Liver (tissue), 9 donors: ENCODE data around the gene SEMA7A. TPM values are rescaled to one million over a fixed set of nuclear protein-coding genes. Genes with fewer than 3 reads are reported as not detected.

ENCODE experiments used
- DNase-seq: peaks from one replicate; pipeline ENCODE4 v3.0.0-alpha.2; 2017; ENCODE audit warnings: low spot score
- H3K27ac ChIP-seq, 2 donors: one replicate each; pipeline ENCODE4 v1.7.0; 2013; ENCODE audit warnings: inconsistent platforms in 2 of 2, low read length in 2 of 2, control low read depth in 1 of 2, low read depth in 1 of 2, mild to moderate bottlenecking in 1 of 2
- H3K27me3 ChIP-seq, 4 donors: one replicate each; pipeline versions ENCODE4 v1.6.1 to v1.7.0; 2013; ENCODE audit warnings: low read length in 3 of 4, inconsistent platforms in 1 of 4, mild to moderate bottlenecking in 1 of 4, moderate library complexity in 1 of 4; ENCODE audit not compliant: control insufficient read depth in 4 of 4, insufficient read depth in 4 of 4
- H3K36me3 ChIP-seq, 4 donors: one replicate each; pipeline versions ENCODE4 v1.6.1 to v1.7.0; 2013; ENCODE audit warnings: low read length in 3 of 4, mild to moderate bottlenecking in 3 of 4, low read depth in 1 of 4, moderate library complexity in 1 of 4; ENCODE audit not compliant: control insufficient read depth in 4 of 4, insufficient read depth in 3 of 4
- H3K4me1 ChIP-seq, 4 donors: one replicate each; pipeline versions ENCODE4 v1.6.1 to v1.7.0; 2013; ENCODE audit warnings: low read length in 3 of 4, mild to moderate bottlenecking in 3 of 4, moderate library complexity in 1 of 4; ENCODE audit not compliant: control insufficient read depth in 4 of 4, insufficient read depth in 4 of 4
- H3K4me3 ChIP-seq, 3 donors: one replicate each; pipeline versions ENCODE4 v1.6.1 to v1.7.0; 2013; ENCODE audit warnings: low read length in 3 of 3, control low read depth in 1 of 3, low read depth in 1 of 3, mild to moderate bottlenecking in 1 of 3
- H3K9ac ChIP-seq, 2 donors: one replicate each; pipeline ENCODE4 v1.7.0; 2013; ENCODE audit warnings: low read length in 2 of 2, mild to moderate bottlenecking in 2 of 2, moderate library complexity in 2 of 2, control low read depth in 1 of 2, low read depth in 1 of 2
- H3K9me3 ChIP-seq, 4 donors: one replicate each; pipeline versions ENCODE4 v1.6.1 to v1.7.0; 2013; ENCODE audit warnings: low read length in 3 of 4; ENCODE audit not compliant: control insufficient read depth in 4 of 4
- ATF3 ChIP-seq: IDR thresholded peaks from 2 replicates; pipeline ENCODE4 v1.6.1; 2016; ENCODE audit warnings: antibody characterized with exemption
- CTCF ChIP-seq: fragments of 150-350 bp; IDR thresholded peaks from 2 replicates; pipeline ENCODE4 v1.5.1; 2017; ENCODE audit warnings: improper control_type of control experiment, low read depth, low read length; ENCODE audit not compliant: missing input control
- EGR1 ChIP-seq, 2 donors: IDR thresholded peaks; 2 replicates each; pipeline ENCODE4 v1.6.1; 2016 to 2018; ENCODE audit warnings: antibody characterized with exemption in 2 of 2, low read depth in 2 of 2
- FOXA1 ChIP-seq: IDR thresholded peaks from 2 replicates; pipeline ENCODE4 v1.6.1; 2016; ENCODE audit warnings: antibody characterized with exemption
- GABPA ChIP-seq, 2 donors: IDR thresholded peaks in 1 of 2; conservative IDR thresholded peaks in 1 of 2; 2 replicates each; pipeline ENCODE4 v1.6.1; 2016; ENCODE audit warnings: antibody characterized with exemption in 2 of 2, mild to moderate bottlenecking in 1 of 2, moderate library complexity in 1 of 2
- HNF4A ChIP-seq, 2 donors: conservative IDR thresholded peaks; 2 replicates each; pipeline ENCODE4 v1.6.1; 2016; ENCODE audit warnings: antibody characterized with exemption in 2 of 2, mild to moderate bottlenecking in 2 of 2
- HNF4G ChIP-seq: IDR thresholded peaks from 2 replicates; pipeline ENCODE4 v1.6.1; 2016; ENCODE audit warnings: antibody characterized with exemption
- JUND ChIP-seq, 2 donors: IDR thresholded peaks; 2 replicates each; pipeline ENCODE4 v1.6.1; 2016; ENCODE audit warnings: antibody characterized with exemption in 2 of 2
- MAX ChIP-seq: IDR thresholded peaks from 2 replicates; pipeline ENCODE4 v1.6.1; 2016; ENCODE audit warnings: antibody characterized with exemption
- NR2F2 ChIP-seq: IDR thresholded peaks from 2 replicates; pipeline ENCODE4 v1.6.1; 2016; ENCODE audit warnings: antibody characterized with exemption
- RAD21 ChIP-seq, 2 donors: IDR thresholded peaks; 2 replicates each; pipeline ENCODE4 v1.6.1; 2016; ENCODE audit warnings: antibody characterized with exemption in 2 of 2, mild to moderate bottlenecking in 2 of 2
- REST ChIP-seq: IDR thresholded peaks from 2 replicates; pipeline ENCODE4 v1.6.1; 2016; ENCODE audit warnings: antibody characterized with exemption, mild to moderate bottlenecking
- RXRA ChIP-seq, 2 donors: IDR thresholded peaks; 2 replicates each; pipeline ENCODE4 v1.6.1; 2017 to 2018; ENCODE audit warnings: antibody characterized with exemption in 2 of 2, mild to moderate bottlenecking in 1 of 2
- SP1 ChIP-seq: IDR thresholded peaks from 2 replicates; pipeline ENCODE4 v1.6.1; 2018; ENCODE audit warnings: antibody characterized with exemption, mild to moderate bottlenecking
- TAF1 ChIP-seq: conservative IDR thresholded peaks from 2 replicates; pipeline ENCODE4 v1.6.1; 2016; ENCODE audit warnings: antibody characterized with exemption, mild to moderate bottlenecking
- YY1 ChIP-seq: IDR thresholded peaks from 2 replicates; pipeline ENCODE4 v1.6.1; 2016; ENCODE audit warnings: antibody characterized with exemption, mild to moderate bottlenecking
- ZBTB33 ChIP-seq: IDR thresholded peaks from 2 replicates; pipeline ENCODE4 v1.6.1; 2016; ENCODE audit warnings: antibody characterized with exemption
- WGBS: extraction: QIAGEN DNeasy Blood & Tissue Kit; methylation state at CpG from one replicate; pipeline ENCODE4 v1.1.7; 2013; 5-methylcytosine and 5-hydroxymethylcytosine counted together
- polyA plus RNA-seq, 2 donors: library from polyadenylated mRNA; stranded (reverse) in 1 of 2; unstranded in 1 of 2; fragments of 200-250 nt in 1 of 2; fragments of >200 nt in 1 of 2; fragmentation: Nextera tagmentation in 1 of 2; extraction: Ambion mirVana in 1 of 2; gene quantifications; one replicate each; pipeline versions ENCODE4 v1.2.1 to v1.2.3, GENCODE V29; 2013 to 2015
- total RNA-seq, 2 donors: library from RNA; depleted of rRNA; stranded (reverse); fragments of >200 nt; gene quantifications; one replicate each; pipeline ENCODE4 v1.2.3, GENCODE V29; 2014
- donor health status: healthy.
- donor health status: healthy.
- donor health status: healthy.
- donor health status: healthy.
- donor health status: healthy.

The SEMA7A gene
- total and polyA plus RNA-seq, 4 donors: 0.14 to 18.1 (median 1.4) TPM

- no peak overlapping the region for H3K27ac ChIP-seq
- DNase-seq: no peak
- H3K9ac ChIP-seq: no peak overlapping the region
- no peaks in the 10 kb centered on the region for H3K9me3 ChIP-seq
- no peak overlapping the region for H3K4me3 ChIP-seq
- 89% methylated on average over 13 of the region's 13 CpGs for WGBS
- H3K27me3 ChIP-seq: no peaks in the 10 kb centered on the region
- H3K4me1 ChIP-seq: no peaks in the 10 kb centered on the region
- TF ChIP-seq HNF4G: no peak
- no peak for TF ChIP-seq RXRA (IDR thresholded peaks at IDR 0.05)
- TF ChIP-seq TAF1: no peak
- TF ChIP-seq JUND (IDR thresholded peaks at IDR 0.05): no peak
- TF ChIP-seq ZBTB33: no peak
- TF ChIP-seq MAX: no peak
- TF ChIP-seq SP1: no peak
- no peak for TF ChIP-seq YY1
- TF ChIP-seq ATF3: no peak
- TF ChIP-seq REST: no peak
- no peak for TF ChIP-seq RAD21 (IDR thresholded peaks at IDR 0.05)
- TF ChIP-seq HNF4A (conservative IDR thresholded peaks at IDR 0.05): no peak
- TF ChIP-seq FOXA1: no peak
- no peak for TF ChIP-seq NR2F2
- TF ChIP-seq EGR1 (IDR thresholded peaks at IDR 0.05; ENCODE audit: low read depth in 2 of 2): no peak
- H3K36me3 ChIP-seq: no peaks in the 10 kb centered on the region
Observed at GRCh38 chr15:74393423-74393822, 40.3 kb downstream of the SEMA7A start.

- TF ChIP-seq RXRA (IDR thresholded peaks at IDR 0.05) (no peak), HNF4G (no peak), GABPA (IDR thresholded peaks at IDR 0.05 in 1 of 2, conservative IDR thresholded peaks at IDR 0.05 in 1 of 2) (no peak), EGR1 (IDR thresholded peaks at IDR 0.05; ENCODE audit: low read depth in 2 of 2) (no peak), NR2F2 (no peak), SP1 (no peak), CTCF (no peak), HNF4A (conservative IDR thresholded peaks at IDR 0.05) (no peak), MAX (no peak), ZBTB33 (no peak), TAF1 (no peak), JUND (IDR thresholded peaks at IDR 0.05) (no peak), ATF3 (no peak), REST (no peak), FOXA1 (no peak)
- no peaks in the 10 kb centered on the region for H3K36me3 ChIP-seq
- H3K4me3 ChIP-seq: no peak overlapping the region
- 90% methylated on average over 7 of the region's 7 CpGs for WGBS
- no peak overlapping the region for H3K9ac ChIP-seq
- H3K9me3 ChIP-seq: no peaks in the 10 kb centered on the region
- H3K27me3 ChIP-seq: no peaks in the 10 kb centered on the region
- DNase-seq: no peak
- no peak overlapping the region for H3K27ac ChIP-seq
- H3K4me1 ChIP-seq: no peaks in the 10 kb centered on the region
Observed at GRCh38 chr15:74392902-74393301, 40.9 kb downstream of the SEMA7A start.
